ENCODE measurements around the gene KCTD8.

DNA sequence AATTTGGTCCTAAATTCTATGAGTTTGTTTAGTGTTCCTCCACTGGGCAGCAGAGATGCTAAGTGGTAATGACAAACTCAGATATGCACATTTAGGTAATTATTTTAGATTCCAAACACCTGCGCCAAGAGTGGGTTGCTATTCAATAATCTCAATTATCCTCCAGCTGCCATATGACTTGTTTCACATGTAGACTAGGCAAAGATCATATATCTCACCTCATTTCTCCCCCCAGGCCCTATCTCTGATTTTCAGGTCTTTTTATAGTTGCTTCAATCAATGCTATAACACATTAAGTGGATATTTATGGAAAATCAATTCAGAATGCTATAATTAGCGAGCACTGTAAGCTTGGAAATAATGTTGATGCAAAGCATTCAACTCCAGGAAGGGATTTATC lies 217.6 kb downstream of the KCTD8 start:
- TF ChIP-seq, protein P1, sequence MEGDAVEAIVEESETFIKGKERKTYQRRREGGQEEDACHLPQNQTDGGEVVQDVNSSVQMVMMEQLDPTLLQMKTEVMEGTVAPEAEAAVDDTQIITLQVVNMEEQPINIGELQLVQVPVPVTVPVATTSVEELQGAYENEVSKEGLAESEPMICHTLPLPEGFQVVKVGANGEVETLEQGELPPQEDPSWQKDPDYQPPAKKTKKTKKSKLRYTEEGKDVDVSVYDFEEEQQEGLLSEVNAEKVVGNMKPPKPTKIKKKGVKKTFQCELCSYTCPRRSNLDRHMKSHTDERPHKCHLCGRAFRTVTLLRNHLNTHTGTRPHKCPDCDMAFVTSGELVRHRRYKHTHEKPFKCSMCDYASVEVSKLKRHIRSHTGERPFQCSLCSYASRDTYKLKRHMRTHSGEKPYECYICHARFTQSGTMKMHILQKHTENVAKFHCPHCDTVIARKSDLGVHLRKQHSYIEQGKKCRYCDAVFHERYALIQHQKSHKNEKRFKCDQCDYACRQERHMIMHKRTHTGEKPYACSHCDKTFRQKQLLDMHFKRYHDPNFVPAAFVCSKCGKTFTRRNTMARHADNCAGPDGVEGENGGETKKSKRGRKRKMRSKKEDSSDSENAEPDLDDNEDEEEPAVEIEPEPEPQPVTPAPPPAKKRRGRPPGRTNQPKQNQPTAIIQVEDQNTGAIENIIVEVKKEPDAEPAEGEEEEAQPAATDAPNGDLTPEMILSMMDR (IDR thresholded peaks at IDR 0.05) = no peak
- no peak for TF ChIP-seq EZH2 (IDR thresholded peaks at IDR 0.05; ENCODE audit: borderline replicate concordance, insufficient read depth, low read depth, low read length, poor library complexity, severe bottlenecking)

All from B cell (primary cell).